H1 (cell line): ENCODE data around the gene GP2. TPM values are rescaled to one million over a fixed set of nuclear protein-coding genes. Genes with fewer than 3 reads are reported as not detected.

ENCODE experiments used
- CTCF ChIP-seq, 3 experiments: IDR thresholded peaks; 1 replicate in 2 of 3; 2 replicates in 1 of 3; pipeline versions ENCODE4 v1.5.1 to v1.6.1; 2011; ENCODE audit warnings: low read length in 3 of 3, mild to moderate bottlenecking in 3 of 3, inconsistent platforms in 2 of 3, low read depth in 1 of 3, moderate library complexity in 1 of 3; ENCODE audit not compliant: insufficient read depth in 1 of 3; ENCODE audit errors: control extremely low read depth in 1 of 3
- POU5F1 ChIP-seq: IDR thresholded peaks from 2 replicates; pipeline ENCODE4 v1.6.1; 2011; ENCODE audit warnings: low read depth, mild to moderate bottlenecking, low read length, moderate library complexity
- polyA plus RNA-seq, 7 experiments: library from polyadenylated mRNA; depleted of rRNA in 3 of 7; stranded (reverse) in 5 of 7; unstranded in 2 of 7; fragments of >200 nt in 5 of 7; fragments of 200-250 nt in 2 of 7; gene quantifications; 1 replicate in 5 of 7; 2 replicates in 1 of 7; 4 replicates in 1 of 7; pipeline versions ENCODE4 v1.2.1 to v1.2.3, GENCODE V29; 2011 to 2013; ENCODE audit warnings: missing spikeins in 2 of 7, mixed read lengths in 2 of 7
- total RNA-seq: library from RNA; stranded (reverse); fragmentation: NEBNext Ultra II Directional; extraction: Animal tissue kit (Norgen Biotek cat#: 25700); gene quantifications from 2 replicates; pipeline ENCODE4 v1.2.1, GENCODE V29; 2021

The GP2 gene
- total and polyA plus RNA-seq, 2 of the 8 experiments (the other 6 are each of a cell fraction or from before 2014, with no cell fraction given): not detected

GRCh38 chr16:20347666-20348364, 20.5 kb upstream of the GP2 start (continued):
- TF ChIP-seq POU5F1: no peak
- TF ChIP-seq CTCF (IDR thresholded peaks at IDR 0.05; ENCODE audit: control extremely low read depth in 1 of 3, insufficient read depth in 1 of 3, low read depth in 1 of 3, low read length in 3 of 3): no peak
- TF ChIP-seq, all 59 proteins: peak for 0
